ENCODE results near the gene WT1. TPM values are rescaled to one million over a fixed set of nuclear protein-coding genes. Genes with fewer than 3 reads are reported as not detected.
A peak's percentile ranks its signal among the peaks of the same experiment; 100 is the strongest.
"Not testable (repeated sequence)": the region's sequence is repeated elsewhere in the genome, so short reads cannot be mapped to it uniquely, and the experiment has no call there.

WT1 gene
- total RNA-seq = not detected
- not detected for polyA plus RNA-seq
- not detected for total RNA-seq

GRCh38 chr11:32435511-32435941, at the start of gene WT1:
WT1 (minus strand) TSS chr11:32435539.
- ATAC-seq (no peak), DNase-seq (no peak)
- Mint-ChIP-seq H3K27ac (peak within 1 kb of the TSS in 1 of 9 donors; percentile 77), H3K27me3 (peaks cover 64 to 90% (median 79%) of the 10 kb centered on the region in 5 donors), H3K4me1 (peaks cover 18 to 51% (median 47%) of the 10 kb centered on the region in 7 donors), H3K36me3 (peaks cover 0 to 3% (median 0%) of the 10 kb centered on the region in 5 donors), H3K9me3 (peaks cover 0 to 1% (median 0%) of the 10 kb centered on the region in 11 donors), H3K4me3 (peak within 1 kb of the TSS in 7 of 10 donors; percentile 24 to 72 (median 37))
- H3K4me3 ChIP-seq (ENCODE audit: low read length) = no peak within 1 kb of the TSS
- ChIA-PET POLR2A (no interaction called here), CTCF (no interaction called here)
- no peaks in the 10 kb centered on the region for H3K9me3 ChIP-seq (ENCODE audit: control insufficient read depth in 2 of 3, low read length in 3 of 3)
- peaks cover 5 to 11% of the 10 kb centered on the region in 2 donors for H3K27me3 ChIP-seq (ENCODE audit: control insufficient read depth in 2 of 2, insufficient read depth in 2 of 2, low read length in 2 of 2)
- no peaks in the 10 kb centered on the region for H3K4me1 ChIP-seq (ENCODE audit: control insufficient read depth in 2 of 2, insufficient read depth in 2 of 2, low read length in 2 of 2)
- intact Hi-C loops (cut with micrococcal nuclease) = loop anchor here in 1 of 2 donors (5.0 to 10.0 kb wide), 2 partner anchors 111 to 608 kb away; no protein-coding TSS in a partner anchor
- H3K27ac ChIP-seq (ENCODE audit: low read depth, low read length) = no peak within 1 kb of the TSS
- H3K36me3 ChIP-seq (ENCODE audit: control insufficient read depth in 2 of 3, insufficient read depth in 3 of 3, low read length in 3 of 3) = no peaks in the 10 kb centered on the region

DNA sequence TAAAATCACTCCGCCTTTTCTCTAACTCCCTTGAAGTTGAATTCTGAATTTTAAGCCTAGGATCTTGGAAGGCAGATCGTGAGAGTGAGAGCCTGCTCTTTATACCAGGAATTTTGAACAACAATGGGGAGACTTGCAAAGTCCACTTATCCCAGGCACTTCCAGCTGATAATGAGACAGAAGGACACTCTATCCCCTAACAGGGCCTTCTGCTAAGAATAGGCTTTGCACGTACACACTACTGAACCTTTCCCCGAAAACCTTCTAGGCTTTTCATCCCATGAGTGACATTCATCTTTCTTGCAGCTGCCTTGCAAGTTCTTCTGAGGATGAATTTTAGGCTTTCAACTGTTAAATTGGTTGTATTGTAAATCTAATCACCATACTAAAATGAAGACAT, 44.0 kb upstream of the WT1 start:
- CTCF ChIA-PET = no interaction called here

DNA sequence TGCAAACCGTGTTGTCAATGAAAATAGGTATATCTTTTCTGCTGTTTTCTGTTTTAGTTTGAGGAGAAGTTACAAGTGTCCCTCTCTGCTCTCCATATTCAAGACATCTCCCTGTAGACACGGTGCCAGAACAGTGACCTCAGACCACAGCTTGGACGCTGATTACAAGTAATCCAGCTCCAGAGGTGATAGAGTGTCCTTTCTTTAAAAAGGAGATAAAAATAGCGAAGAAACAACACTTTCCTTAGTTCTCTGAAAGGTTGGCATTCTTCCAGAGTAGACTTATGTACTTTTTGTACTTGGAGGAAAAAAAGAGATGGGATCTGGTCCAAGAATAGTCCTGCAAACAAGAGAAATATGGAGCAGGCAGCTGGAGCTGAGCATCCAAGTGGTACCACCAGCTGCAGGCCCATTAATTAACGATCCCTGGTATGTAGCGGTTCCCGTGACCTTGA, 43.0 kb upstream of the WT1 start:
- Mint-ChIP-seq H3K27ac (no peak overlapping the region), H3K27me3 (peaks cover 0 to 13% (median 3%) of the 10 kb centered on the region in 5 donors), H3K4me3 (no peak overlapping the region), H3K9me3 (no peaks in the 10 kb centered on the region), H3K36me3 (no peaks in the 10 kb centered on the region), H3K4me1 (no peaks in the 10 kb centered on the region)
- H3K4me1 ChIP-seq (ENCODE audit: control insufficient read depth in 2 of 2, insufficient read depth in 2 of 2, low read length in 2 of 2) = no peaks in the 10 kb centered on the region
- H3K27ac ChIP-seq (ENCODE audit: low read depth, low read length) = no peak overlapping the region
- H3K4me3 ChIP-seq (ENCODE audit: low read length) = no peak overlapping the region
- no peaks in the 10 kb centered on the region for H3K9me3 ChIP-seq (ENCODE audit: control insufficient read depth in 2 of 3, low read length in 3 of 3)
- no peaks in the 10 kb centered on the region for H3K27me3 ChIP-seq (ENCODE audit: control insufficient read depth in 2 of 2, insufficient read depth in 2 of 2, low read length in 2 of 2)
- POLR2A ChIA-PET = no interaction called here
- H3K36me3 ChIP-seq (ENCODE audit: control insufficient read depth in 2 of 3, insufficient read depth in 3 of 3, low read length in 3 of 3) = no peaks in the 10 kb centered on the region
- intact Hi-C loops (cut with micrococcal nuclease) = no loop called here
- no peak for ATAC-seq
- CTCF ChIA-PET = no interaction called here
- DNase-seq = no peak

More for the DNA sequence above, 44.0 kb upstream of the WT1 start:
- no peaks in the 10 kb centered on the region for H3K36me3 Mint-ChIP-seq
- H3K4me1 Mint-ChIP-seq = no peaks in the 10 kb centered on the region
- intact Hi-C loops (cut with micrococcal nuclease) = no loop called here
- Histone ChIP-seq H3K36me3 (ENCODE audit: control insufficient read depth in 2 of 3, insufficient read depth in 3 of 3, low read length in 3 of 3) (no peaks in the 10 kb centered on the region), H3K9me3 (ENCODE audit: control insufficient read depth in 2 of 3, low read length in 3 of 3) (no peaks in the 10 kb centered on the region), H3K4me3 (ENCODE audit: low read length) (no peak overlapping the region), H3K4me1 (ENCODE audit: control insufficient read depth in 2 of 2, insufficient read depth in 2 of 2, low read length in 2 of 2) (no peaks in the 10 kb centered on the region), H3K27me3 (ENCODE audit: control insufficient read depth in 2 of 2, insufficient read depth in 2 of 2, low read length in 2 of 2) (no peaks in the 10 kb centered on the region), H3K27ac (ENCODE audit: low read depth, low read length) (no peak overlapping the region)
- DNase-seq = no peak
- no peaks in the 10 kb centered on the region for H3K9me3 Mint-ChIP-seq
- no peak overlapping the region for H3K27ac Mint-ChIP-seq
- no peak for ATAC-seq
- peaks cover 0 to 13% (median 3%) of the 10 kb centered on the region in 5 donors for H3K27me3 Mint-ChIP-seq
- H3K4me3 Mint-ChIP-seq = no peak overlapping the region
- POLR2A ChIA-PET = no interaction called here

GRCh38 chr11:32473282-32473909, 38.1 kb upstream of the WT1 start:
- ATAC-seq (no peak), DNase-seq (no peak)
- Mint-ChIP-seq H3K4me1 (no peaks in the 10 kb centered on the region), H3K27ac (no peak overlapping the region), H3K4me3 (no peak overlapping the region), H3K36me3 (no peaks in the 10 kb centered on the region), H3K27me3 (peaks cover 3 to 16% (median 5%) of the 10 kb centered on the region in 5 donors), H3K9me3 (no peaks in the 10 kb centered on the region)
- Histone ChIP-seq H3K4me1 (ENCODE audit: control insufficient read depth in 2 of 2, insufficient read depth in 2 of 2, low read length in 2 of 2) (no peaks in the 10 kb centered on the region), H3K9me3 (ENCODE audit: control insufficient read depth in 2 of 3, low read length in 3 of 3) (no peaks in the 10 kb centered on the region), H3K36me3 (ENCODE audit: control insufficient read depth in 2 of 3, insufficient read depth in 3 of 3, low read length in 3 of 3) (no peaks in the 10 kb centered on the region), H3K27ac (ENCODE audit: low read depth, low read length) (no peak overlapping the region), H3K27me3 (ENCODE audit: control insufficient read depth in 2 of 2, insufficient read depth in 2 of 2, low read length in 2 of 2) (no peaks in the 10 kb centered on the region), H3K4me3 (ENCODE audit: low read length) (no peak overlapping the region)
- ChIA-PET POLR2A (no interaction called here), CTCF (no interaction called here)
- intact Hi-C loops (cut with micrococcal nuclease) = no loop called here

DNA sequence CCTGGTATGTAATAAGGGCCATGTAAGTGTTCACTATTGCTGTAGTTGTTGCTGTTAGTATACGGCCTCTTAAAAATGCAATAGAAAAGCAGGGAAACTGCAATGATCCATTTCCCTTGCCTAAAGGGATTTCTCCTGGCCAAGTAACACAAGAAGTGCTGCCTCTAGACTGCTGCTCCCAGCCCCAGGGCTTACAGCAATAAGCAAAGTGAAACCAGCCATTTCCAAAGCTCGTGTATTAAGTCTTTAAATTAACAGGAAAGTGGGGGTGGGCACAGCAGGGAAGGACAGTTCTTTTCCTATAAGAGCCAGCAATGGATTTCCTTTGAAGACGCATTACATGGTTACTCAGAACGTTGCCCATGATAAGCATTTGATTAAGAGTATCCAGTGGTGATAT, 36.9 kb upstream of the WT1 start:
- ChIA-PET POLR2A (no interaction called here), CTCF (no interaction called here)
- H3K4me1 ChIP-seq (ENCODE audit: control insufficient read depth in 2 of 2, insufficient read depth in 2 of 2, low read length in 2 of 2) = no peaks in the 10 kb centered on the region
- no peak overlapping the region for H3K27ac ChIP-seq (ENCODE audit: low read depth, low read length)
- H3K27ac Mint-ChIP-seq = no peak overlapping the region
- H3K27me3 Mint-ChIP-seq = peaks cover 0 to 16% (median 5%) of the 10 kb centered on the region in 5 donors
- H3K4me3 Mint-ChIP-seq = no peak overlapping the region
- no peaks in the 10 kb centered on the region for H3K9me3 ChIP-seq (ENCODE audit: control insufficient read depth in 2 of 3, low read length in 3 of 3)
- no peaks in the 10 kb centered on the region for H3K36me3 Mint-ChIP-seq
- no peak for DNase-seq
- H3K27me3 ChIP-seq (ENCODE audit: control insufficient read depth in 2 of 2, insufficient read depth in 2 of 2, low read length in 2 of 2) = no peaks in the 10 kb centered on the region
- ATAC-seq = no peak
- no peak overlapping the region for H3K4me3 ChIP-seq (ENCODE audit: low read length)
- no peaks in the 10 kb centered on the region for H3K4me1 Mint-ChIP-seq
- intact Hi-C loops (cut with micrococcal nuclease) = no loop called here
- H3K36me3 ChIP-seq (ENCODE audit: control insufficient read depth in 2 of 3, insufficient read depth in 3 of 3, low read length in 3 of 3) = no peaks in the 10 kb centered on the region
- no peaks in the 10 kb centered on the region for H3K9me3 Mint-ChIP-seq

DNA sequence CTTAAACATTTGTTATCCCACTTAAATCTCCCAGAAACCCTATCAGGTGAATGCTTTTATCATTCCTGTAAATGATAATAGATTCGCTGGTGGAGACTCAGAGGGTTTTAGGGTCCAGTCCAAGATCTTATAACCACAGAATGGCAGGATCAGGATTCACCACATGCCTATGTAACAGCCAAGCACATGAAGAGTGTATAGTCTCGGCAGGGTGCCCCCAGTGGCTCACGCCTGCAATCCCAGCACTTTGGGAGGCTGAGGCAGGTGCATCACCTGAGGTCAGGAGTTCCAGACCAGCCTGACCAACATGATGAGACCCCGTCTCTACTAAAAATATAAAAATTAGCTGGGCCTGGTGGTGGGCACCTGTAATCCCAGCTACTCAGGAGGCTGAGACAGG, 36.2 kb upstream of the WT1 start:
- H3K4me3 Mint-ChIP-seq; H3K4me1 ChIP-seq (ENCODE audit: control insufficient read depth in 2 of 2, insufficient read depth in 2 of 2, low read length in 2 of 2); H3K36me3 ChIP-seq (ENCODE audit: control insufficient read depth in 2 of 3, insufficient read depth in 3 of 3, low read length in 3 of 3); H3K9me3 ChIP-seq (ENCODE audit: control insufficient read depth in 2 of 3, low read length in 3 of 3); DNase-seq; intact Hi-C loops (cut with micrococcal nuclease); H3K36me3 Mint-ChIP-seq; H3K4me3 ChIP-seq (ENCODE audit: low read length); H3K27me3 ChIP-seq (ENCODE audit: control insufficient read depth in 2 of 2, insufficient read depth in 2 of 2, low read length in 2 of 2); CTCF ChIA-PET; POLR2A ChIA-PET; H3K4me1 Mint-ChIP-seq; H3K9me3 Mint-ChIP-seq; H3K27ac Mint-ChIP-seq; ATAC-seq; H3K27ac ChIP-seq (ENCODE audit: low read depth, low read length): not testable (repeated sequence)
- H3K27me3 Mint-ChIP-seq = peaks cover 0 to 16% (median 6%) of the 10 kb centered on the region in 5 donors

DNA sequence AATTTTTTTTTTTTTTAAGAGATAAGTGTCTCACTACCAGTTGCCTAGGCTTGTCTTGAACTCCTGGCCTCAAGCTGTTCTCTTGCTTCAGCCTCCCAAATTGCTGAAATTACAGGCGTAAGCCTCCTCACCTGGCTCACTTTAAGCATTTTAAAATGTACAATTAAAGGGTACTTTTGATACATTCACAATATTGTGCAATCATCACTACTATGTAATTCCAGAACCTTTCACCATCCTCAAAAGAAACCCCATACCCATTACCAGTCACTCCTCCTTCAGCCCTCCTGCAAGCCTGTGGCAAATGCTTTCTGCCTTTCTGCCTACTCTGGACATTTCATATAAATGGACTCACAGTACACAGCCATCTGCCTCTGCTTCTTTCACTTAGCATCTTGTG, 34.5 kb upstream of the WT1 start:
- Histone ChIP-seq H3K4me3 (ENCODE audit: low read length) (no peak overlapping the region), H3K27ac (ENCODE audit: low read depth, low read length) (no peak overlapping the region), H3K9me3 (ENCODE audit: control insufficient read depth in 2 of 3, low read length in 3 of 3) (no peaks in the 10 kb centered on the region), H3K36me3 (ENCODE audit: control insufficient read depth in 2 of 3, insufficient read depth in 3 of 3, low read length in 3 of 3) (no peaks in the 10 kb centered on the region), H3K27me3 (ENCODE audit: control insufficient read depth in 2 of 2, insufficient read depth in 2 of 2, low read length in 2 of 2) (no peaks in the 10 kb centered on the region), H3K4me1 (ENCODE audit: control insufficient read depth in 2 of 2, insufficient read depth in 2 of 2, low read length in 2 of 2) (no peaks in the 10 kb centered on the region)
- Mint-ChIP-seq H3K27me3 (peaks cover 0 to 23% (median 12%) of the 10 kb centered on the region in 5 donors), H3K36me3 (no peaks in the 10 kb centered on the region), H3K9me3 (no peaks in the 10 kb centered on the region), H3K4me3 (no peak overlapping the region), H3K27ac (no peak overlapping the region), H3K4me1 (no peaks in the 10 kb centered on the region)
- ChIA-PET CTCF (no interaction called here), POLR2A (no interaction called here)
- ATAC-seq (no peak), DNase-seq (no peak)
- intact Hi-C loops (cut with micrococcal nuclease) = no loop called here

Measured in naive thymus-derived CD4-positive, alpha-beta T cell (primary cell).